Measurements from ENCODE around the gene PODXL2. TPM values are rescaled to one million over a fixed set of nuclear protein-coding genes. Genes with fewer than 3 reads are reported as not detected.

Gene PODXL2
- total and polyA plus RNA-seq, 2 of the 8 experiments (the other 6 are each of a cell fraction or from before 2014, with no cell fraction given) = 27.6 to 31.6 TPM

GRCh38 chr3:127691489-127691888 is 62.5 kb downstream of the PODXL2 start (continued):
- no peak for TF ChIP-seq CHD7 (IDR thresholded peaks at IDR 0.05; ENCODE audit: insufficient replicate concordance, low read length)
- TF ChIP-seq SAP30 (IDR thresholded peaks at IDR 0.05; ENCODE audit: insufficient read depth, insufficient replicate concordance, low read length) = no peak
- TF ChIP-seq TEAD4 (IDR thresholded peaks at IDR 0.05; ENCODE audit: low read depth, low read length) = no peak
- TF ChIP-seq CHD2 (IDR thresholded peaks at IDR 0.05; ENCODE audit: low read length) = no peak
- no peak for TF ChIP-seq ZNF274 (IDR thresholded peaks at IDR 0.05; ENCODE audit: borderline replicate concordance, extremely low read depth, low read length)

Data from H1 (cell line).